ENCODE data around the gene CHST11.

The CHST11 gene

DNA sequence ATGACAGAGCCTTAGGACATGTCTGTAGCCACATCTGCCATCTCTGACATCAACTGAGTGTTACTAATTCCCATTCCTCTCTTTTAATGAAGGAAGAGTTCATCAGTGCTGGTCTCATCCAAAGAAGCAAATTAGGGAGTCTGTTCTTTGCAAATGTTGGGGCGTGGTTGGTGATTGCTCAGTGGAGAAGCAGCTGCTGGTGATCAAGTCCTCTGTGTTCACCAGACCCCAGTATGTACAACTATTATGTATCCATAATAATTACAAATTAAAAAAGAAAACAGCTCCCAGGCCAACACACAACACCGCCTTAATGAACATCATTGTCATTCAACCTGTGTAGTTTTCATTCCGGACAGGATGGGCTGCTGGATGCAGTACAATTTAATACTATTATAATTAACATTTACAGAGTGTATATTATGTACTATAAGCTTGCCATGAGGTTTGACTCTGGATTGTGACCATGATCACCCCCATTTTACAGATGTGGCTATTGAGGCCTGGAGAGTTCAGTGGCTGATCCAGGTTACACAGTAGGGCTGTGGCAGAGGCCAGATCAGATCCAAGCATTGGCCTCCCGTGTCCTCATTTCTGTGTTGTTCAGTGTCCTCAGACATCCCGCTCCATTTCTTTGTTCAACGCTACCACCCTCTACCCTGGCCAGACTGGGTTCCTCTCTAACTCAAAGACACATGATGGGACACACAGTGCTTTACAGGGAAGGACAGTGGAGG lies 179.0 kb downstream of the CHST11 start:
- Mint-ChIP-seq H3K36me3 (ENCODE audit: insufficient read depth) (peaks cover 6% of the 10 kb centered on the region), H3K27me3 (no peaks in the 10 kb centered on the region), H3K4me3 (no peak overlapping the region), H3K4me1 (ENCODE audit: low read depth in 2 of 2) (peaks cover 54 to 71% of the 10 kb centered on the region in 2 donors), H3K9me3 (no peaks in the 10 kb centered on the region), H3K27ac (peak overlapping the region; percentile 9 to 69)
- DNase-seq (no peak), ATAC-seq (replicated peaks) (no peak)

DNA sequence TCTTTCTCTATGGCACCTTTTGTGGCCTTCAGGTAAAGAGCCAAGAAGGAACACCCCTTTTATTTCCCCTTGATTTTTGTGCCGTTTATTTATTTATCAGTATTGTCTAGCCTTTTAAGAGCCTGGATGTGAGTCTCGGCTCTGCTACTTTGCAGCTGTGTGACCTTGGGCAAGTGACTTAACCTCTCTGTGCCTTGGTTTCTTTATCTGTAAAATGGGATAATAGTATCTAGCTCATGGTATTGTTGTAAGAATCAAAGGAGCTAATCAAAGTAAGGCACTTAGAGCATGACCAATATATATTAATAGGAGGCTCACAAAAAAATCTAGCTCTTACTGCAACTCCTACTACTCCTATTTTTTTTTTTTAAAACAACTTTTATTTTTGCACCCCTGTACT lies 179.7 kb downstream of the CHST11 start:
- Mint-ChIP-seq H3K27me3 (no peaks in the 10 kb centered on the region), H3K4me1 (ENCODE audit: low read depth in 2 of 2) (peaks cover 48 to 71% of the 10 kb centered on the region in 2 donors), H3K27ac (peak overlapping the region; percentile 9 to 69), H3K9me3 (no peaks in the 10 kb centered on the region), H3K4me3 (no peak overlapping the region), H3K36me3 (ENCODE audit: insufficient read depth) (peaks cover 6% of the 10 kb centered on the region)
- no peak for DNase-seq
- no peak for ATAC-seq (replicated peaks)

DNA sequence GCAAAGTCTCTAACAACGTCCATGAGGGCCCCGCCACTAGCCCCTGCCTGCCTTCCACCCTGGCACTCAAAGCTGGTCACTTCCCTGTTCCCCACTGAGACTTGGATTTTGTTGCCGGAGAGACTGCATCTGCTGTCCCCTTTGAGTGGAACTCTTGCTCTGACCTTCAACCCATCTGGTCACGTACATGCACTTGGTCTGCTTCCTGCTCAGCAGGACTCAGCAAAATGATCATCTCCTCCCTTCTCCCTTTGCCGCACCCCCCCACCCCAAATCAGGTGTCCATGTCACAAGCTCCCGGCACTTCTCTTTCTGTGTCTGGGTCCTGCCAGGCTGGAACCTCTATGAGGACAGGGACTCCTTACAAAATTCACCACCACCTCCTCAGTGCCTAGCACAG lies 180.9 kb downstream of the CHST11 start:
- peaks cover 39 to 62% of the 10 kb centered on the region in 2 donors for H3K4me1 Mint-ChIP-seq (ENCODE audit: low read depth in 2 of 2)
- peak overlapping the region; percentile 47 to 52 for H3K27ac Mint-ChIP-seq
- no peaks in the 10 kb centered on the region for H3K27me3 Mint-ChIP-seq
- ATAC-seq (replicated peaks) (no peak), DNase-seq (no peak)
- no peaks in the 10 kb centered on the region for H3K9me3 Mint-ChIP-seq
- H3K4me3 Mint-ChIP-seq, result no peak overlapping the region
- H3K36me3 Mint-ChIP-seq (ENCODE audit: insufficient read depth), result peaks cover 3% of the 10 kb centered on the region

- Mint-ChIP-seq H3K4me3 (no peak overlapping the region), H3K4me1 (ENCODE audit: low read depth in 2 of 2) (peaks cover 38 to 58% of the 10 kb centered on the region in 2 donors), H3K27ac (peak overlapping the region in 1 of 2 donors; percentile 47), H3K27me3 (no peaks in the 10 kb centered on the region), H3K9me3 (no peaks in the 10 kb centered on the region), H3K36me3 (ENCODE audit: insufficient read depth) (peaks cover 3% of the 10 kb centered on the region)
- ATAC-seq (replicated peaks) (no peak), DNase-seq (no peak)
These were observed 181.6 kb downstream of the CHST11 start for GRCh38 chr12:104638218-104638850.

DNA sequence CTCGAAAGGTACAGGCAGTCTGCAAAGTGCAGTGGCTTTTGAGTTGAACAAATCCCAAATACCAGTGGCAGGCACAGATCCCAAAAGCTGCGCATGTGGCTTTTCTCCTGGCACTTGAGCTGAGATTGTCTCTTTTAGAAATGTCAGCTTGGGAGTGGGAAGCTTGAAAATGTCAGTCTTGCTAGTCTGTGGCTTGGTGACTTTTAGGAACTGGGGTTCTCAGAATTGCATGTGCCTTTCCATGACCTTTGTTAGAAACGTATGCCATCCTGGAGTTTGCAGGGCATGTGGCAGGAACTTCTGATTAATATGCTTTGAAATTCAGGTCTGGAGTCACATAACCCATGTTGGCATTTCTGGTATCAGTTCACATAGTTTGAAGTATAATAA lies 182.1 kb downstream of the CHST11 start:
- ATAC-seq (replicated peaks) (no peak), DNase-seq (no peak)
- Mint-ChIP-seq H3K4me1 (ENCODE audit: low read depth in 2 of 2) (peaks cover 41 to 60% of the 10 kb centered on the region in 2 donors), H3K27me3 (no peaks in the 10 kb centered on the region), H3K36me3 (ENCODE audit: insufficient read depth) (peaks cover 3% of the 10 kb centered on the region), H3K27ac (no peak overlapping the region), H3K9me3 (no peaks in the 10 kb centered on the region), H3K4me3 (no peak overlapping the region)

- H3K36me3 Mint-ChIP-seq (ENCODE audit: insufficient read depth), result peaks cover 3% of the 10 kb centered on the region
- no peak for ATAC-seq (replicated peaks)
- H3K27ac Mint-ChIP-seq, result peak overlapping the region; percentile 15 to 46
- no peaks in the 10 kb centered on the region for H3K9me3 Mint-ChIP-seq
- H3K4me3 Mint-ChIP-seq, result no peak overlapping the region
- H3K4me1 Mint-ChIP-seq (ENCODE audit: low read depth in 2 of 2), result peaks cover 45 to 57% of the 10 kb centered on the region in 2 donors
- no peak for DNase-seq
- no peaks in the 10 kb centered on the region for H3K27me3 Mint-ChIP-seq
These were observed 184.2 kb downstream of the CHST11 start for GRCh38 chr12:104640956-104641355.

GRCh38 chr12:104641862-104642261 lies 185.1 kb downstream of the CHST11 start:
- peaks cover 3% of the 10 kb centered on the region for H3K36me3 Mint-ChIP-seq (ENCODE audit: insufficient read depth)
- no peaks in the 10 kb centered on the region for H3K9me3 Mint-ChIP-seq
- peaks cover 48 to 56% of the 10 kb centered on the region in 2 donors for H3K4me1 Mint-ChIP-seq (ENCODE audit: low read depth in 2 of 2)
- peak overlapping the region; percentile 15 to 46 for H3K27ac Mint-ChIP-seq
- no peak overlapping the region for H3K4me3 Mint-ChIP-seq
- peak; percentile 69 for ATAC-seq (replicated peaks)
- DNase-seq, result no peak
- no peaks in the 10 kb centered on the region for H3K27me3 Mint-ChIP-seq

DNA sequence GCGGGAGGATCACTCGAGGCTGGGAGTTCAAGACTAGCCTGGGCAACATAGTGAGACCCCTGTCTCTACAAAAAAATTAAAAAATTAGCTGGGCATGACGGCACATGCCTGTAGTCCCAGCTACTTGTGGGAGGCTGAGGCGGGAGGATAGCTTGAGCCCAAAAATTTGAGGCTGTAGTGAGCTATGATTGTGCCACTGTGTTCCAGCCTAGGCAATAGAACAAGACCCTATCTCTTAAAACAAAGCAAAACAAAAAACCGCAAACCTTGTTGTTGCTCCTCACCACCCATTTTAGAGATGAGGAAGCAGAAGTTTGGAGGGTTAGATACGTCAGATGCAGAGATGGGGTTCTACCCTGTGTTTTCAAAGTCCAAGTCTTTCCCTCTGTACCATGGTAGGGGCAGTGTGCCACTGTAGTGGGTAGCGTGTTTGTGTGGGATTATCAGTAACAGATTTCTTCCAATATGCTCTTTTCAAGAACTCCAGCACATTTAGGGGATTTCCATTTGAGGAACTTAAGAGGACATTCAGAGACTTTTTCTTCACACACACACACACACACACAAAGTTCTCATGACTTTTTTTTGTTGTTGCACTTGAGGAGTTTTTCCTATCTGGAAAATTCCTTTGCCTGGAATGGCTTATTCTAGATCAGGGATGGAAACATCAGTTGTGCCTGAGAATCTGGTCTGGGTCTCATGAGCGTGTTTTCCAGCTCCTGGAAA lies 186.5 kb downstream of the CHST11 start:
- no peaks in the 10 kb centered on the region for H3K9me3 Mint-ChIP-seq
- ATAC-seq (replicated peaks) (peak; percentile 47), DNase-seq (no peak)
- no peak overlapping the region for H3K4me3 Mint-ChIP-seq
- H3K36me3 Mint-ChIP-seq (ENCODE audit: insufficient read depth), result no peaks in the 10 kb centered on the region
- peaks cover 45 to 55% of the 10 kb centered on the region in 2 donors for H3K4me1 Mint-ChIP-seq (ENCODE audit: low read depth in 2 of 2)
- peak overlapping the region in 1 of 2 donors; percentile 49 for H3K27ac Mint-ChIP-seq
- no peaks in the 10 kb centered on the region for H3K27me3 Mint-ChIP-seq

GRCh38 chr12:104643819-104644669 lies 187.3 kb downstream of the CHST11 start:
- no peaks in the 10 kb centered on the region for H3K36me3 Mint-ChIP-seq (ENCODE audit: insufficient read depth)
- DNase-seq (no peak), ATAC-seq (replicated peaks) (no peak)
- H3K9me3 Mint-ChIP-seq, result no peaks in the 10 kb centered on the region
- peaks cover 45 to 60% of the 10 kb centered on the region in 2 donors for H3K4me1 Mint-ChIP-seq (ENCODE audit: low read depth in 2 of 2)
- H3K27me3 Mint-ChIP-seq, result no peaks in the 10 kb centered on the region
- peak overlapping the region in 1 of 2 donors; percentile 7 for H3K4me3 Mint-ChIP-seq
- peak overlapping the region in 1 of 2 donors; percentile 49 for H3K27ac Mint-ChIP-seq

DNA sequence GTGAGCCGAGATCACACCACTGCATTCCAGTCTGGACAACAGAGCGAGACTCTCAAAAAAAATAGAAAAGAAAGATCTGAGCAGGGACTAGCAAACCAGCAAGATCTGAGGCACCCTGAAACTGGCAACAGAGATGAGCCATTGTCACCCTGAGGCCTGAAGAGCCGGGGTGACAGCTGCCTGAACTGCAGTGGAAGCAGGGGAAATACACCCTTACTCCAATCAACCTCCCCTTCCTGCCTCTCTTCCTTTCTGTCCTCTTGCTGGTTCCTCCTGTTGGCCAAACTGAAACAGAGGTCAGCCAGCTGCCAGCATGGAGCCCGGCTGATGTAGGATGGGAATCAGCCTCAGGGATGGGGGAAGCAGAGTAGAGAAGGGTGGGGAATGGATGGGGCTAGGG lies 192.0 kb downstream of the CHST11 start:
- Mint-ChIP-seq H3K36me3 (ENCODE audit: insufficient read depth) (peaks cover 8% of the 10 kb centered on the region), H3K27me3 (no peaks in the 10 kb centered on the region)

GRCh38 chr12:104649217-104649824 lies 192.6 kb downstream of the CHST11 start:
- Mint-ChIP-seq H3K4me3 (no peak overlapping the region), H3K36me3 (ENCODE audit: insufficient read depth) (peaks cover 8% of the 10 kb centered on the region), H3K4me1 (ENCODE audit: low read depth in 2 of 2) (peaks cover 51 to 57% of the 10 kb centered on the region in 2 donors), H3K27me3 (no peaks in the 10 kb centered on the region), H3K9me3 (no peaks in the 10 kb centered on the region), H3K27ac (peak overlapping the region; percentile 7 to 19)
- no peak for ATAC-seq (replicated peaks)
- DNase-seq, result no peak

More for the DNA sequence above, 192.0 kb downstream of the CHST11 start:
- Mint-ChIP-seq H3K4me1 (ENCODE audit: low read depth in 2 of 2) (peaks cover 52 to 59% of the 10 kb centered on the region in 2 donors), H3K27ac (peak overlapping the region; percentile 19 to 81), H3K9me3 (no peaks in the 10 kb centered on the region), H3K4me3 (no peak overlapping the region)
- ATAC-seq (replicated peaks) (no peak), DNase-seq (no peak)

DNA sequence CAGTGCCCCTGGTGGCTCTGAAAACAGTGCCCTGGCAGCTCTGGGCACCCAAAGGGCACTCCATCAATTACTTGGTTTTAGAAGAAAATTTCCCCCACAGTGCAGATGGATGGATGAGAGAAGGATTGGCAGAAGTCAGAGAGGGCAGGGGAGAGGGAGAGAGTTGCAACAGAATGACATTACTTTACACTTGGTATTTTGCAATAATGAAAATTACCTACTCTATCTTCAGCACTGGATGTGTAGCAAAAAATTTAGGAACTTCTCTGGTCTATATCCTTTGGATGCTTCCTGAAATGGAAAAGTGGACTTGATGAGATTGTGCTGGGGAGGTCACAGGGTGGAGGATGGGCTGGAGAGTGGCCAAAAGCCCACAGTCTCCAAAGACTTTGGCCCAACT lies 193.2 kb downstream of the CHST11 start:
- Mint-ChIP-seq H3K27ac (peak overlapping the region; percentile 7 to 19), H3K36me3 (ENCODE audit: insufficient read depth) (peaks cover 8% of the 10 kb centered on the region), H3K4me3 (no peak overlapping the region), H3K4me1 (ENCODE audit: low read depth in 2 of 2) (peaks cover 51 to 60% of the 10 kb centered on the region in 2 donors), H3K9me3 (no peaks in the 10 kb centered on the region), H3K27me3 (no peaks in the 10 kb centered on the region)
- no peak for DNase-seq
- ATAC-seq (replicated peaks), result no peak

Data from effector memory CD8-positive, alpha-beta T cell (primary cell).